GM21367 (cell line): ENCODE data around the gene BIK.
"Not testable (repeated sequence)": the region's sequence is repeated elsewhere in the genome, so short reads cannot be mapped to it uniquely, and the experiment has no call there.

Experiments used
- ATAC-seq: cut with Tn5 transposase; IDR thresholded peaks from one replicate; pipeline ENCODE4 v1.9.1; 2021; ENCODE audit not compliant: unreplicated experiment

The BIK gene

DNA sequence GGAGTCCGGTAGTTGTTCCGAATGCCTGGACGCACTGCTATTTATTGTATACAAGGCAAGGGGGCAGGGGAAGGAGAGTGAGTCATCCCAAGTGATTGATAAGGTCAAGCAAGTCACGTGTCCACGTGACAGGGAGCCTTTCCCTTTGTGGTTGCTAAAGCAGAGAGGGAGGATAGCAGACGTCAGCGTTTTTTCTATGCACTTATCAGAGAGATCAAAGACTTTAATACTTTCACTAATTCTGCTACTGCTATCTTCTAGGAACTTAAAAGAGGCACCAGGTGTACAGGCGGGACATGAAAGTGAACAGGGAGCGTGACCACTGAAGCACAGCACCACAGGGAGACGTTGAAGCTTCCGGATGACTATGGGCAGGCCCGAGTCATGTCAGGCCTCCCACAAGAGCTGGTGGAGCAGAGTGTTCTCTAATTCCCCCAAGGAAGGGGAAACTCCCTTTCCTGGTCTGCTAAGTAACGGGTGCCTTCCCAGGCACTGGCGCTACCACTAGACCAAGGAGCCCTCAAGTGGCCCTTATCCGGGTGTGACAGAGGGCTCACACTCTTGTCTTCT, 6.4 kb upstream of the BIK start:
- ATAC-seq, result not testable (repeated sequence)

DNA sequence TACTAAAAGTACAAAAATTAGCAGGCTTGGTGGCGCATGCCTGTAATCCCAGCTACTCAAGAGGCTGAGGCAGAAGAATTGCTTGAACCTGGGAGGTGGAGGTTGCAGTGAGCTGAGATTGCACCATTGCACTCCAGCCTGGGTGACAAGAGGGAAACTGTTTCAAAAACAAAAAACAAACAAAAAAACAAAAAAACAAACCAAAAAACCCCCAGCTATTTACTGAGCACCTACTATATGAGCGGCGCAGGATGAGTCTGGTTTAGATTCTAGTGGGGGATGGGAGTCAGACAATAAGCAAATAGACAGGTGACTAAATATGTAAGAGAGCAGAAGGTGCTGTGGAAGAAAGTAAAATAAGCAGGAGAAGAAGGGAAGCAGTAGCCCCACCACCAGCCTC, 5.6 kb upstream of the BIK start:
- not testable (repeated sequence) for ATAC-seq

DNA sequence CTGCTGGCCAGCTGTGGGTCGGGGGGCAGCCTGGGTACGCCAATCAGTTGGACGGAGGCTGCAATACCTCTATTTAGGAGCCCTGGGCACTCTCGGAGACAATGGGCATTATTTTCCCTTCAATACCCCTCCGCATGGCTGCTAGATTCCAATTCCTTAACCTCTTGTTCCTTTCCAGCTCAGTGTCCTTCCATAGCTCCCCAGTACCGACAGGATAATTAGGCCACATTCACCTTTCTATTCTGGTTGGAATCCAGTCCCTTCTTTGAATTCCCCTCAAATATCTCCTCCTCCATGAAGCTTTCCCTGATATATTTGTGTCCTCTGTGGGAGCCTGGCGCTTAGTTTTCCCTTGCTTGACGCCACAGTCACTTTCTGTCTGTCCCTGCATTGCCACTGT, 4.2 kb upstream of the BIK start:
- no peak for ATAC-seq

DNA sequence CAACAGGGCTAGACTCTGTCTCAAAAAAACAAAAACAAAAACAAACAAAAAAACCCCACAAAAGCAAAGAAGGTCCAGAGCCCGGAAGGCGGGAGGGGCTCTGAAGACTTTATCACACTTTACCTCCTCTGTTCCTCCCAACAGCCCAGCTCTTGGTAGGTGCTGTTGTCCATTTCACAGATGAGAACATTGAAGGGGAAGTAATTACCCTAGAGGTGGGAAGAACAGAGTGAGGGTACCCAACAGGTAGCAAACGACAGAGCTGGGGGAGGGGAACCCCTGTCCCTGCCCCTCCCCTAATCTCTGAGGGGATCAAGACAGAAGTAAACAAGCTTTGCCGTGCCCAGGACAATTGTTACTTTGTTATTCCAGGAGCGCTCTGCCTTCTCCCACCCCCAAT, 1.0 kb upstream of the BIK start:
- no peak for ATAC-seq

DNA sequence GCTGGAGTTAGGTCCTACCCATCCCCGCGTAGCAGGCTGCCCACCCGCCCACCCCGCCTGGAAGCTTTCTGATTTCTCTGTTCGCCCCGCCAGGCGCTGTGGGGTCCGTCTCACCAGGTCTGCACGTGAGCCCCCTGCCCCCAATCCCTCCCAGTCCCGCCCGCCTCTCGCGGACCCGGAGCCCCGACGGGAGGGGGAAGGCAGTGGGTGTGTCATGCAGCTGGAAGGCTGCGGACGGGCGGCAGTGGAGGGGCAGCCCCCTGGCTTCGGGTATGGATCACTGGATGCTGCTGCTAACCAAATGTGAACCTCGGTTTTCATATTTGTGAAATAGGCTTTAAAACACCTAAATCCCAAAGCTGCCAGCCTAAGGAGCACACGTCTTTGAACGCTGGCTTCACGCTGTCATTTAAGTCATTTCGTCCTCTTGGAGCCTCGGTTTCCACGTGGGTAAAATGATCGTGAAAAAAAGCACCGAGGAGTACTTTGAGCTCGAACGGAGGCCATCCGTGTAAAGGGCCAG, 568 bp upstream of the BIK start:
- no peak for ATAC-seq

DNA sequence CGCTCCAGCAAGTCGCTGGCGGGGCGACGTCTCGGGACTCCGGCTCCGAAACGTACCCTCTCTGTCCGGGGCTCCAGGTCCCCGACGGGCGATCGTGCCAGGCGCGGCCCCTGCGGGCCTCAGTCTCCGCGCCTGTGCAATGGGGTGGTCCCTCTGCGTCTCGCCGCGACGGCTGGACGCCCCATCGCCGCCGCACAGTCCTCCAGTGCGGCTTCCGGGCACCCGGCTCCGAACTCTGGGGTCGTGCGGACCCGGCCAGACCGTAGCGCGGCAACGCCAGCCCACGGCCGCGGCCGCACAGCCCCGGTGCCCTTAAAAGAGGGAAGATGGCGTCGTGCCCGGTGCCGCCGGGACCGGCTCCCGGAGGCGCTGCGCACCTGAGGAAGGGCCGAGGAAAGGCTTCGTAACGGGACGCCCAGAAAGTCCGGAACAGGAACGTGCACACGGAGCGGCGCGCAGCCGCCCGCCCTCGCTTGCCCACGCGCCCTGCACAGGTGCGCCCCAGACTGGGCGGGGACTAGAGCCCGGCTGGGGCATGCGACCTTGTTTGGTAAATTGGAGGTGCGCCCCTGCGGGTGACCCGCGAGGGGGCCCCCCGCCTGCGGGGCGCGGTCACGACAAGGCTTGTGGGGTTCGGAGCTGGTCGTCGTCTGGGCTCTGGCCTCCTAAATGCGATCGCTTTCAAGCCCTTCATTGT, 525 bp downstream of the BIK start:
- no peak for ATAC-seq

DNA sequence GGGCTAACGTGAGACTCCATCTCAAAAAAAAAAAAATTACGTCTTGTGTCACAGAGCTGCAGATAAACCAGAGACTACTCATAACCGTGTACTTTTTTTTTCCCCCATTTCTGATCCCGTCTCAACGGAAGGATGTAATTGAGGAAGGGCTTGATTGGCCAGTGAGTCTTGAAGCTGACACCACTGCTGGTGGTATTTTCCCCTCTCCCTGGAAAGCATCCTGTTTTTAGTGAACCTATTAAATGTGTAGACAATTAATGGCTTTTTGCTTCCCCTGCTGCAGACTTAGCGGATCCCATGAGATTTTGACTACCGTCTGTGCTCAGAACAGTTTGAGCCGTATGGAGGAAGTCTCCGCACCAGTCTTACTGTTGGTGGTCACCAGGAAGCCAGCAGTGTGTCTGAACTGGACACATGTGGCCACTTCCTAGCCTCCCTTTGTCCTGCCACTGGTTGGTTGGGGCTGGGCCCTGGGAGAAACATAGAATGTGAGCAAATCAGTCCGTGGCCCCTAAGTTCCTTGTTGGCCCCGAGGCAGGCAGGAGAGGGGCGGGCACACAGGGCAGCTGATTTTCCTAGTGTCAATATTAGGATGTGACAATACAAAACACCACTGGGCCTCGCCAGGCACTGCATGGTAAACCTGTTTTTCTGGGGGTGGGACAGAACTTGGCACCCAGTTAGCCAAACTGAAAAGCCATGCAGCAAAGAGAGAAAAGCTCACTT, 3.1 kb downstream of the BIK start:
- ATAC-seq, result no peak

DNA sequence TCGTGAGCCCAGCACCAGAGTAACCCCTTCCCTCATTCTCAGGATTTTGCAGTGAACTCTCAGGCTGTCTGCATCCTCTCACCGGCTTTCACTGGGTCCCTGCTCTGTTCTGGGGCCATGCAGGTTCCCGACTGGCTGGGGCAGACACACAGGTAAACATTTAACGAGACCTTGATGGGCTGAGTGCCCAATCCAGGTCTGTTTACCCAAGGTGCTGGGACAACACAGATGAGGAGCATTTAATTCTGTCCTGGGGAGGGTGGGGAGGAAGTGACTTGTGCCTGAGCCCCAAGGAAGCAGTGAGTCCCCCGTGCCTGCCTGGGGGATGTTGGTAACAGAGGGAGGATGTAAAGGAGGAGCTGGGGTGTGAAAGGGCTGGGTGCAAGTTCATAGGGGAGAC, 4.4 kb downstream of the BIK start:
- ATAC-seq, result no peak

DNA sequence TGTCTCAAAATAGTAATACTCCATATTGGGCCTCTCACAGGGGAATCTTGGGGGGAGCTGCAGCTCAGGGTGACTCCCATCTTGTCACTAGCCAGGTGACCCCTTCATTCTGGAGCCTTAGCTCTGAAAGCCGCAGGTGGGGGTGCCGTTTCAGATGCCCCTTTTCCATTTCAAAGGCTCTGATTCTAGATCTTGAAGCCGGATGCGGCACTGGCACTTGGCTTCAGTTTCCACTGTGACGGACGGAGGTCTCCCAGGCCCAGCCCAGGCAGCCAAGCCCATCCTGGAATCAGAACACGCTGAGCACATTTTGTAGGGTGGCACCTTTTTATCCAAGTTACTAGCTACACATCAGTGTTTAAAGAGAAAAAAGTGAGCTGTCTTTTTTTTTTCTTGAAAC, 6.4 kb downstream of the BIK start:
- ATAC-seq, result no peak

DNA sequence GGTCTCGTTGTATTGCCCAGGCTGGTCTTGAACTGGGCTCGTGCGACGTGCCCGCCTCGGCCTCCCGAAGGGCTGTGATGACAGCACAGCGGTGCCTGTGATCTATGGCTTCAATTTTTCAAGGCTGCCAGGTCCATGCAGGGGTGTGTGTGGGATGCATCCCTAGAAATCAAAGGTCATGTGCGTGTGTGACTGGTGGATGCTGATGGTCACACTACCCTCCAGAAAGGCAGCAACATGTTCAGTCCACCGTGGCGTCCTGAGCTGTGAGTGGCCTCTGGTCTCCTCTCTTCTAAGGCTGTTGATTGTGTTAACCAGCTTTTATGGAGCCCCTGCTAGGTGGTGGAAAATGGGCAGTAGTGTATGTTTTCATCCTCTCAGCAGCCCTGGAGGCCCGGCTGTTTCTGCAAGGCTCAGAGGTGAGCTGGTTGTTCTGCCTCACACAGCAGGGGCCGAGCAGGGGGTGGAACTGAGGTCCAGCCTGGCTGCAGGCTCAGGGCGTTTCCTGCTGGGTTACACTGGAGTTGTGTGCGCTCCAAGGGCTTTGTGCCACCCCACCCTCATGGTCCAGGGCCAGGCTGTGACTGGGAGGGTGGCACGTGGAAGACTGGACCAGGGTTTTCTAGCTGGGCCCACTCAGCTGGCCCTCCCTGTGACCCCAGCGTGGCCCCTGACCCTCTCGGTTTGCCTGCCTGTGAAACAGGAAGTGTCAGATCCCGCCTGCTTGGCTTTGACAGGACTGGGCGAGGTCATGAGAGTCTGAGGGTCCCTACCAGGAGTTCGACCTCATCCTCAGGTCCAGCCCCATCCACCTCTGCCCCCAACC, 7.7 kb downstream of the BIK start:
- no peak for ATAC-seq

DNA sequence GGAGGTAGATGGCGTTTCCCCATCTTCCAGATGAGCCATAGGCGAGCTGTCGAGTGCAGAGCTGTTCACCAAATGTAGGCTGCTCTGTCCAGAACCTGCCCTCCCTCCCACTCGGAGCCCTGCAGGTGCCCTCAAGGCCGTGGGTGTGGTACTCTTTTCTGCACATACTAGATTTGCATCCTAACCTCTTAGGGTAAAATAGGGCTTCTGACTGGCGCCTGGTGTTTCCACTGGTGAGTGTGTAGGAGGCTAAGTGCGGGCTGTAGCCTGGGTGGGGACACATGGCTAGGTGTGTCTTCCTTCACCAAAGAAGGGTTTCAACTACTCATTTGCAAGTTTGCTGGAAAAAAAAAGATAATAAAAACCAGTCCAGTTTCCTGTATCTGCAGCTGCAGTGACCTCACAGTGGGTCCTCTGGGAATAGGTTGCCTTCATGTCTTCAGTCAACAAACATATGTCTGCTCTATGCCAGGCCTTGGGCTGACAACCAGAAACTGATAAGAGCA, 8.5 kb downstream of the BIK start:
- ATAC-seq, result peak; percentile 52

DNA sequence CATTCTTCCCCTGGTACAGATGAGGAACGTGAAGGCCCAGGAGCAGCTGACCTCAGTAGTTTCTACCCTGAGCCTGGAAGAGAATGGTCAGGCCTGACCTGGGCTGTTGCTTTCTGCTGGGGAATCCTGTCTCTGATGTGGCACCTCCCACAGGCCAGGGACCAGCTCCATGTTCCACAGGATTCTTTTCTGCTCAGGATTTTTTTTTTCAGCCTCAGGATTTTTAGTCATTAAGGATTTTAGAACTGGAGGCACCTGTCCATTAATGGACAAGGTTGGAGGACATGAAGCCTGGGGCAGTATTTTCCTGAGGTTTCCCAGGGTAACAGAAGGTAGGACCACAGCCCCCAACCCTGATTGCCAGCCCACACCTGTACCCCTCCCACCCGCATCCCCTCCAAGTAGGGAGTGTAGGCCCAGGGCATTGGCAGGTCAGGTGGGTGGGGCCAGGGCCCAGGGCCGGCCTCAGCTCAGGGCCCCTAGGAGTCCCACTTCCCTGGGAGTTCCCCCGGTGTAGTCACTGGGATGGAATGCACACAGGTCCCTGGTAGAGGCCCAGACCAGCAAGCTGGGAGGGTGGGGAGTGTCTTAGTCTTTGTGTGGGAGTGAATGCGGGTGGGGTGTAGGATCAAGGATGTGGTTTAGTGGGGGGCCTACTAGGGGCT, 16.1 kb downstream of the BIK start:
- no peak for ATAC-seq

DNA sequence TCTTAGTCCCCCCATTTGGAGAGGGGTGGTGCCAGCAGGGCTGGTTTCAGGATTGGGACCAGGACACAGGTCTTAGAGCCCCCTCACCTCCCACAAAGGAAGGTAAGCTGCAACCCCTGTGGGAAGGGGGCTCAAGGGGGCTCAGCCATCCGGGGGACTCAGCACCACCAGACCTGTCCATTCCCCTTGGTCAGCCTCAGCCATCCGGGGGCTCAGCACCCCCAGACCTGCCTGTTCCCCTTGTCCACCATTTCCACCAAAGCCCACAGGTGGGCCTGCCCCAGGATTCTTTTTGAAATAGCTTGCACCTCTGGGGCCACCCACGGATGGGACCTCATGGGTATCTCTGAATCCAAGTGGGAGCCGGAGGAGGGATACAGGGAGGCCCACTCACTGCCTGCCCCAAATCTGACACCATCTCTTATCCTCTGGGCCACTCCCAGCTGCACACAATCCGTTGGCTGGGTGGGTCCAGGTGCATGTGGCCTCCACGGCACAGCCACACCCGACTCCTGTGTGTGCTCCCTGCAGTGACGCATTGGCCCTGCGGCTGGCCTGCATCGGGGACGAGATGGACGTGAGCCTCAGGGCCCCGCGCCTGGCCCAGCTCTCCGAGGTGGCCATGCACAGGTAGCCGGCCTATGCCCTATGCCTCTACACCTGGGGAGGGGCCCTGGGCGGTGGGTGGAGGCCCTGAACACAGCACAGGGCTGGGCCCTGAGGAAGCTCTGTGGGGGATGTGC, 16.8 kb downstream of the BIK start:
- ATAC-seq, result no peak

DNA sequence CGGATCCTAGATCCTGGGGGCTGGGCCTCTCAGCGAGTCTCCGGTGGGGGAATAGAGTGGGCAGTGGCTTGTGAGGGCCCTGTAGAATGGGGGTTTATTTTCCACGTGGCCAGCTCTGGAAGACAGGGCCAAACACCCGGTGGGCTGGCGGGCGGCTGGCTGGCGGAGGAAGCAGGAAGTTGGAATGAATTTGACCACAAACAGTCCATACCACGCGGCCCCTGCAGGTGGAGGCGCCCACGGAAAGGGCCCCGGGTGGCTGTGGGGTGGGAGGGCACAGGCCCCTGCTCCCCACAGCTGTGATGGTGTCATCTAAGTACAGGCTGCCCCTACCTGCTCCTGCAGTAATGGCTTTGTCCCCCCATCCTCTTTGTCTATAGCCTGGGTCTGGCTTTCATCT, 17.6 kb downstream of the BIK start:
- no peak for ATAC-seq

DNA sequence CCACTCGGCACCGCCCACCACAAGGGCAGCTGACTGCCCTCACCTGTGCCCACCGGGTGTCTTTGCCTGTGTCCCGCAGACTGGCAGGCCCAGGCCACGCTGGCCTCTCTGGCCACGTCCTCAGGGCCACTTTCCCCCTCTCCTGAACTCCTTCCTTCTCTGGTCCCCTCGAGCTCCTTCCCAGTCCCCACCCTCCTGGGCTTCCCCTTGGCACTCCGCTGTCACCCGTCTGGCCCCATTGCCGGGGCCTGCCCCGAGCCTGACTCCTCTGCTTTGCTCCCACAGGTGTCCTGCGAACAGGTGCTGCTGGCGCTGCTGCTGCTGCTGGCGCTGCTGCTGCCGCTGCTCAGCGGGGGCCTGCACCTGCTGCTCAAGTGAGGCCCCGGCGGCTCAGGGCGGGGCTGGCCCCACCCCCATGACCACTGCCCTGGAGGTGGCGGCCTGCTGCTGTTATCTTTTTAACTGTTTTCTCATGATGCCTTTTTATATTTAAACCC, 18.4 kb downstream of the BIK start:
- no peak for ATAC-seq

DNA sequence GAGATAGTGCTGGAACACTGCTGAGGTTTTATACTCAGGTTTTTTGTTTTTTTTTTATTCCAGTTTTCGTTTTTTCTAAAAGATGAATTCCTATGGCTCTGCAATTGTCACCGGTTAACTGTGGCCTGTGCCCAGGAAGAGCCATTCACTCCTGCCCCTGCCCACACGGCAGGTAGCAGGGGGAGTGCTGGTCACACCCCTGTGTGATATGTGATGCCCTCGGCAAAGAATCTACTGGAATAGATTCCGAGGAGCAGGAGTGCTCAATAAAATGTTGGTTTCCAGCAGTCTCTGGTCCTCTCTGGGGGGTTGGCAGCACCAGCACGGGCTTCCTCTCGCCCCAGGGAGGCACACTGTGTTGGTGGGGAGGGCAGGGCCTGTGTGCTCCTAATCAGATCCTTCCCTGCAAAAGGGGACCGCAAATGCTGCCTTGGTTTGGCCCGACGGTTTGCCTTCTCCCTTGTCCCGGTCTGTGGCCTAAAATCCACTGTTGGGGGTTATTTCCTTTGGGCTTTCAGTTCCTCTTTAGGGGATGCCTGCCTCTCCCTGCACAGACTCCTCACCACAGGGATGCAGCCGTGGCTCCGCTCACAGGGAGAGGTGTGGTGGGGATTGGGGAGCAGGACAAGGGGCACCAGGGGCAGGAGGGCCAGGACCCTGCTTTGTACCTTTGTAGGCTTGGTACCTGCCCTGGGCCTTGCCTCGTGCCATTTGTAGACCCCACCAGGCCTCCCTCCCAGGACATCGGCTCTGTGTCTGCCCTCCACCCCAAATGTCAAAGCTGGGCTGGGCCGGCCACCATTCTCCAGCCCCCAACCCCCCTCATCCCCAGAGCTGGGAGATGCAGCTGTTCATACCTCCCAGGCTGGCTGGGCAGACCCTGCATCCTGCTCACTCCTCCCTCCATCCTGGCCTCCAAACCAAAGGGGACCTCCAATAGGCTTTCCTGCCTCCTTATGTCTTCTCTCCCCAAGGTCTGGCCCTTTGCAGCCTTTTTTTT, 19.2 kb downstream of the BIK start:
- no peak for ATAC-seq

DNA sequence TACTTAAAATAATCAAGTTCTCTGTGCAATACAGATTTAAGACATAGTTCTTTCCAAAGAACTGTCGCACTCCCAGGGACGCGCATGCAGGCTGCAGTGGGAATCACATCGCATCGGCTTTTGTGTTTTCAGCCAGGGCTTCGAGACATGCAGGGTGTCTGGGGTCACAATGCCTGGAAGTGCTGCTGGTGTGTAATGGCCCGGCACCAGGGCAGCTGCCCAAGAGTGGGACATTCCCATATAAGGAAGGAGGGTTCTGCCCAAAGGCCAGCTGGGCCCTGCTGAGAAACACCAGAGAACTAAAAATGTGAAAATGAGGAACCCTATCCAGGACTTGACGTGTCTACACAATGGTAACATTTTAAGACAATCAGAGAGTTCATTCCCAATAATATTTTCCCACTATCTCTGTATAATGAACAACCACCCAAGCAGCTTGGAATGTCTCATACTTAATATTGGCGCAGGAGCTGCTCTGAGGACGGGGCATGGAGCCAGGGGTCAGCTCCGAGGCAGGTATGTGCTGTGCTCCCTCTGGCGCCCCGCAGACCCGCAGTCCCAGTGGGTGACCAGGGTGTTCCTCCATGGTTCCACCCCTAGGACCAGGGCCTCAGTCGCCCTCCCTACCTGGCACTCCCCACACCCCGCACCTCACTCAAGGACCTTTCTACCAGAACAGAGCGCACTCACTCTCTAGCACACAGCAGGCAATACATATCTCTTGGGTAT, 21.4 kb downstream of the BIK start:
- no peak for ATAC-seq

DNA sequence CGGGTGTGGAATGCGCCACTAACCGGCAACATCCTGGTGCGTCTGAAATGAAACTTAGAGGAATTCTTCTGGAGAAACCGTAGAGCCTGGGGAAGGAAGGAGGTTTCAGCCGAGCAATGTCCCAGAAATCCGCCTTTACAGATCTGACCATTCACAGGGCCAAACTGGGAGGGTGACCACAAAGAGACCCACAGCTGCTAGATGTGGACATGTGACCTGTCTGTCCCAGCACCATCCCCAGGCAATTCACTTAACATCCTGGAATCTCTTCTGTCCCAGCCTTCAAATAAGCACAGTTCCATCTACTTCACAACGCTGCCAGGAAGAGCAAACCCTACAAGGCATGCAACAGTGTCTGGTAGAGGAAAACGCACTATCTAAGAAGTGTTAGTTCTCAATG, 22.9 kb downstream of the BIK start:
- no peak for ATAC-seq
